Mucosa of stomach (tissue), 1 donor: ENCODE measurements around the gene NUP210L.
"Not testable (repeated sequence)": the region's sequence is repeated elsewhere in the genome, so short reads cannot be mapped to it uniquely, and the experiment has no call there.

Source experiments
- H3K27me3 ChIP-seq: one replicate; pipeline ENCODE4 v1.7.0; 2013; ENCODE audit warnings: mild to moderate bottlenecking, low read length; ENCODE audit not compliant: control insufficient read depth, insufficient read depth
- H3K36me3 ChIP-seq: one replicate; pipeline ENCODE4 v1.7.0; 2013; ENCODE audit warnings: low read length; ENCODE audit not compliant: control insufficient read depth, insufficient read depth
- H3K4me1 ChIP-seq: one replicate; pipeline ENCODE4 v1.7.0; 2013; ENCODE audit warnings: mild to moderate bottlenecking, low read length; ENCODE audit not compliant: control insufficient read depth, insufficient read depth
- H3K4me3 ChIP-seq: one replicate; pipeline ENCODE4 v1.7.0; 2013; ENCODE audit warnings: low read length
- H3K9ac ChIP-seq: one replicate; pipeline ENCODE4 v1.7.0; 2013; ENCODE audit warnings: mild to moderate bottlenecking, low read length, moderate library complexity
- H3K9me3 ChIP-seq: one replicate; pipeline ENCODE4 v1.7.0; 2013; ENCODE audit warnings: mild to moderate bottlenecking, low read length, moderate library complexity; ENCODE audit not compliant: control insufficient read depth
- donor health status: Pancreatic carcinoma.

Gene NUP210L

GRCh38 chr1:154006136-154006535 is 148.7 kb downstream of the NUP210L start:
- peaks cover 6% of the 10 kb centered on the region for H3K4me1 ChIP-seq
- no peaks in the 10 kb centered on the region for H3K9me3 ChIP-seq
- no peaks in the 10 kb centered on the region for H3K27me3 ChIP-seq
- no peaks in the 10 kb centered on the region for H3K36me3 ChIP-seq
- no peak overlapping the region for H3K4me3 ChIP-seq
- H3K9ac ChIP-seq = no peak overlapping the region

GRCh38 chr1:154000420-154000819 is 154.5 kb downstream of the NUP210L start:
- Histone ChIP-seq H3K4me3 (no peak overlapping the region), H3K36me3 (no peaks in the 10 kb centered on the region), H3K9me3 (no peaks in the 10 kb centered on the region), H3K9ac (no peak overlapping the region), H3K27me3 (no peaks in the 10 kb centered on the region), H3K4me1 (peaks cover 9% of the 10 kb centered on the region)

GRCh38 chr1:153996882-153997281 is 158.0 kb downstream of the NUP210L start:
- H3K4me3 ChIP-seq, H3K36me3 ChIP-seq, H3K9me3 ChIP-seq, H3K27me3 ChIP-seq, H3K9ac ChIP-seq: not testable (repeated sequence)
- peaks cover 15% of the 10 kb centered on the region for H3K4me1 ChIP-seq

- no peaks in the 10 kb centered on the region for H3K27me3 ChIP-seq
- H3K4me1 ChIP-seq = peaks cover 13% of the 10 kb centered on the region
- H3K9ac ChIP-seq = no peak overlapping the region
- H3K9me3 ChIP-seq = no peaks in the 10 kb centered on the region
- no peaks in the 10 kb centered on the region for H3K36me3 ChIP-seq
- no peak overlapping the region for H3K4me3 ChIP-seq
Observed at GRCh38 chr1:153995640-153996039, 159.2 kb downstream of the NUP210L start.

- Histone ChIP-seq H3K9ac (no peak overlapping the region), H3K9me3 (no peaks in the 10 kb centered on the region), H3K4me3 (no peak overlapping the region), H3K27me3 (no peaks in the 10 kb centered on the region), H3K4me1 (peaks cover 15% of the 10 kb centered on the region), H3K36me3 (no peaks in the 10 kb centered on the region)
Observed at GRCh38 chr1:153995202-153995601, 159.7 kb downstream of the NUP210L start.

GRCh38 chr1:153991806-153992205 is 163.1 kb downstream of the NUP210L start:
- no peak overlapping the region for H3K4me3 ChIP-seq
- no peaks in the 10 kb centered on the region for H3K9me3 ChIP-seq
- H3K27me3 ChIP-seq = no peaks in the 10 kb centered on the region
- H3K9ac ChIP-seq = peak overlapping the region; percentile 98
- H3K36me3 ChIP-seq = no peaks in the 10 kb centered on the region
- peaks cover 22% of the 10 kb centered on the region for H3K4me1 ChIP-seq

- H3K4me3 ChIP-seq = peak overlapping the region; percentile 88
- peak overlapping the region; percentile 98 for H3K9ac ChIP-seq
- peaks cover 27% of the 10 kb centered on the region for H3K4me1 ChIP-seq
- no peaks in the 10 kb centered on the region for H3K9me3 ChIP-seq
- H3K27me3 ChIP-seq = no peaks in the 10 kb centered on the region
- H3K36me3 ChIP-seq = no peaks in the 10 kb centered on the region
Observed at GRCh38 chr1:153991151-153991630, 163.7 kb downstream of the NUP210L start.

- peak within 1 kb of the TSS; percentile 98 for H3K9ac ChIP-seq
- H3K36me3 ChIP-seq = no peaks in the 10 kb centered on the region
- H3K4me3 ChIP-seq = peak within 1 kb of the TSS; percentile 88
- H3K4me1 ChIP-seq = peaks cover 27% of the 10 kb centered on the region
- H3K27me3 ChIP-seq = no peaks in the 10 kb centered on the region
- H3K9me3 ChIP-seq = no peaks in the 10 kb centered on the region
Observed at GRCh38 chr1:153990468-153991150, 164.3 kb downstream of the NUP210L start, which contains the start of gene RPS27. Gene RPS27 (plus strand): TSS chr1:153990762. CDS start chr1:153990797, 35 bp downstream.

GRCh38 chr1:153987621-153988020 is 167.3 kb downstream of the NUP210L start:
- Histone ChIP-seq H3K9ac (no peak overlapping the region), H3K4me1 (peaks cover 33% of the 10 kb centered on the region), H3K36me3 (no peaks in the 10 kb centered on the region), H3K9me3 (no peaks in the 10 kb centered on the region), H3K27me3 (no peaks in the 10 kb centered on the region), H3K4me3 (no peak overlapping the region)

- Histone ChIP-seq H3K4me3 (peak within 1 kb of the TSS; percentile 68), H3K9ac (peak within 1 kb of the TSS; percentile 76), H3K9me3 (no peaks in the 10 kb centered on the region), H3K36me3 (peaks cover 4% of the 10 kb centered on the region), H3K4me1 (peaks cover 20% of the 10 kb centered on the region), H3K27me3 (no peaks in the 10 kb centered on the region)
Observed at GRCh38 chr1:153985941-153986761, 168.7 kb downstream of the NUP210L start, which contains the start of gene RAB13. Gene RAB13 (minus strand): TSS chr1:153986339. CDS start chr1:153986236, 103 bp downstream.

GRCh38 chr1:153985341-153985912 is 169.4 kb downstream of the NUP210L start:
- H3K36me3 ChIP-seq = peaks cover 4% of the 10 kb centered on the region
- H3K27me3 ChIP-seq = no peaks in the 10 kb centered on the region
- peak overlapping the region; percentile 76 for H3K9ac ChIP-seq
- peaks cover 20% of the 10 kb centered on the region for H3K4me1 ChIP-seq
- no peaks in the 10 kb centered on the region for H3K9me3 ChIP-seq
- peak overlapping the region; percentile 68 for H3K4me3 ChIP-seq
